Limb (tissue), 2 donors: ENCODE measurements around the gene FAM3C.

Source experiments
- DNase-seq, 2 donors: peaks; one replicate each; pipeline ENCODE4 v3.0.0-alpha.2; 2016; ENCODE audit errors: extremely low spot score in 2 of 2

FAM3C gene

GRCh38 chr7:121410829-121411596, 14.9 kb upstream of the FAM3C start:
- no peak for DNase-seq

- no peak for DNase-seq
Observed at GRCh38 chr7:121406944-121407343, 10.8 kb upstream of the FAM3C start.

GRCh38 chr7:121406461-121406860, 10.4 kb upstream of the FAM3C start:
- no peak for DNase-seq

GRCh38 chr7:121404348-121404747, 8.2 kb upstream of the FAM3C start:
- no peak for DNase-seq

- peak in 1 of 2 donors; percentile 27 for DNase-seq
Observed at GRCh38 chr7:121402701-121403100, 6.6 kb upstream of the FAM3C start.

- no peak for DNase-seq
Observed at GRCh38 chr7:121401896-121402295, 5.8 kb upstream of the FAM3C start.

- DNase-seq, result no peak
Observed at GRCh38 chr7:121398246-121398645, 2.1 kb upstream of the FAM3C start.

- no peak for DNase-seq
Observed at GRCh38 chr7:121397822-121398221, 1.7 kb upstream of the FAM3C start.

- DNase-seq, result no peak
Observed at GRCh38 chr7:121397361-121397760, 1.3 kb upstream of the FAM3C start.

- no peak for DNase-seq
Observed at GRCh38 chr7:121395494-121395960, 581 bp downstream of the FAM3C start.

GRCh38 chr7:121394709-121395140, 1.4 kb downstream of the FAM3C start:
- no peak for DNase-seq

GRCh38 chr7:121393005-121393366, 3.1 kb downstream of the FAM3C start:
- no peak for DNase-seq

GRCh38 chr7:121392277-121393004, 3.7 kb downstream of the FAM3C start:
- DNase-seq, result no peak

GRCh38 chr7:121391686-121392085, 4.4 kb downstream of the FAM3C start:
- DNase-seq, result no peak

- no peak for DNase-seq
Observed at GRCh38 chr7:121390617-121391016, 5.5 kb downstream of the FAM3C start.

GRCh38 chr7:121390109-121390508, 6.0 kb downstream of the FAM3C start:
- no peak for DNase-seq

GRCh38 chr7:121388950-121389349, 7.2 kb downstream of the FAM3C start:
- no peak for DNase-seq

GRCh38 chr7:121385800-121386179, 10.3 kb downstream of the FAM3C start:
- DNase-seq, result peak in 1 of 2 donors; percentile 32

GRCh38 chr7:121385056-121385799, 10.9 kb downstream of the FAM3C start:
- DNase-seq, result no peak

GRCh38 chr7:121384265-121384664, 11.8 kb downstream of the FAM3C start:
- no peak for DNase-seq

- DNase-seq, result no peak
Observed at GRCh38 chr7:121383235-121383910, 12.7 kb downstream of the FAM3C start.

- DNase-seq, result no peak
Observed at GRCh38 chr7:121382473-121382872, 13.6 kb downstream of the FAM3C start.
